GM19023 (cell line): ENCODE data around the gene PARVB.

Experiments
- ATAC-seq: cut with Tn5 transposase; IDR thresholded peaks from one replicate; pipeline ENCODE4 v1.9.1; 2021; ENCODE audit warnings: mild to moderate bottlenecking, moderate library complexity; ENCODE audit not compliant: unreplicated experiment

Gene PARVB

DNA sequence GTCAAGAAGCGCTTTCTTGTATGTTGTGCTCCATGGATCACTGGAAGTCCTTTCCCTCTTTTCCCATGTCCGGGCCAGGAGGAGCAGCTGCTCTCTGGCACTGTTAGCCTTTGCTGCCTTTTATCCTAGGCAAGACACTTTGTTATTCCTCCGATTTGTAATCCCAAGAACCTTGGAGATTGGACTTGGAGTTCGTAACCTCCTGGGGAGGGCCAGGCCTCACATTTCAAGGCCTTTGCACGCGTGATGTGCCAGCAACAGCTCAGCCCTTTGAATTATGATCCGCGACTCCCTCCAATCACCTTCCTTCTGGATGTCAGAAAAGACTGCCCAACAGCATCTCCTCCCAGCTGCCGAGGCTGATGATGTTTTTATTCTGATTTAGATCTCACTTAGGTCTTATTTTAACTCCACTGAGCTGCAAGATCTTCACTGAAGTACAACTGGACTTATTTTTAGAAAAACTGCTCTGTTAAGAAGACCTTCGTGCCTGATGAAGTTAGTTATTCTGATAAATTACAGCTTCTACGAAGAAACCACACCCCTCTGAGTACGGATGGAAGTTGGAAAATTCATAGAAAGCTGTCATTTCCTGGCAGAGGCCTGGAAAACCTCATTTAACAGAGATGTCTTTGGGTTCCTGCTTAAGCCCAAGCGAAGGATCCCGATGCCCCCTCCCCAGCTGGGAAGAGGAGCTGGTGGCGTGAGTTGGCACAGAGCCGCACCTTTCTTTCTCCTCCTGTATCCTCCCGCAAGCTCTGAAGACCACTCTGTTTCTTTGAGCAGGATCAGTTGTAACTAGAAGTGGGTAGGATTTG, 62.4 kb downstream of the PARVB start:
- ATAC-seq: no peak

DNA sequence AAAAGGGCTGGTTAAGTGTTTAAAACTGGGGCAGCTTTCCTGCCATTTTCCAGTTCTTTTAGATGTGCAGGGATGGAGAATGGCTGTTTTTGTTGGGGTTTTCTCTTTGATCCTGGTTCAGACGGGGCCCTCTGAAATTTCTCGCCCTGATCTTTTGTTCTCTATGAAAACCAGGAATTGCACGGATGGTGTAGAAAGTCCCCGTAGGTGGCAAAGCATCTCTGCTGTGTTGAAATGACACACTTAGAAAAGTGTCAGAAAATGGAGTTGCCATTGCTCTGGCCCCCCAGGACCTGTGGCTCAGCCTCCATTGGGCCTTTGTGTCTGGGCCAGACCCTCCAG, 63.0 kb downstream of the PARVB start:
- ATAC-seq: no peak

- no peak for ATAC-seq
Observed at GRCh38 chr22:44088976-44089570, 65.0 kb downstream of the PARVB start.

DNA sequence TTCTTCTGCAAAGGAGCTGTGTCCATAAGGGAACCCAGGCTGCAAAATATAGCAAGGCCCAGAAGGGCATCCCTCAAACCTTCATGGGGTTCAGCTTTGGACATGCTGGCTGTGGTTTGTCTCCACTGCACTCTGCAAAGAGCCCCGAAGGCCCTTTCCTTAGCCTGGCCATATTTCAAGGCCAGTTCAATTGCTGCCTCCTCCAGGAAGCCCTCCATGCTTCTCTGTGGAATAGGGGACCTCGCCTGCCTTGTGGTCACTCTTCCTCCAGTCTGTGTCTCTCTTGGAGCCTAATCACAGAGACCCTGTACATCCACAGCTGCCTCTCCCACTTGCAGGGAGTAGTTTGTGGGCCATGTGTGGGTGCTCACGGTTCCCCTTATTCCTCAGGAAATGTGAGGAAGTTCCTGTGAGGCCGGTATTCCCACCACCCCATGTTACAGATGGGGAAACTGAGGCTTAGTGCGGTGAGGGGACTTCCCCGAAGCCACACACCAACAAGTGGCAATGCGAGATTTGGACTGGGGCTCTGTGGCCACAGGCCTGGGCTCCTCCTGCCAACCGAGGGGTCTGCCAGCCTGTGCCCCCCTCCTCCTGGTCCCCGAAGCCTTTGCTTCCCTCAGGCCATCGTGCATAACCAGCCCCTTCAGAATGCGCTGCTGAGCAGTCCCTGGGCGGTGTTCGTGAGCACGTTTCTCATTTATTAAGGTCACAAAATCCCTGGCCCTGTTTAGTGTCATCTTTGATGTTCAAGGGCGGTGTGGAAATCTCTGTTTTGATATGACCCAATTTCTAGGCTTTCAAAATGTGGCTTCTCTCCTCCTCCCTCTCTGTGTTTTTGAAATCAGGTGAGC, 65.8 kb downstream of the PARVB start:
- ATAC-seq: no peak

DNA sequence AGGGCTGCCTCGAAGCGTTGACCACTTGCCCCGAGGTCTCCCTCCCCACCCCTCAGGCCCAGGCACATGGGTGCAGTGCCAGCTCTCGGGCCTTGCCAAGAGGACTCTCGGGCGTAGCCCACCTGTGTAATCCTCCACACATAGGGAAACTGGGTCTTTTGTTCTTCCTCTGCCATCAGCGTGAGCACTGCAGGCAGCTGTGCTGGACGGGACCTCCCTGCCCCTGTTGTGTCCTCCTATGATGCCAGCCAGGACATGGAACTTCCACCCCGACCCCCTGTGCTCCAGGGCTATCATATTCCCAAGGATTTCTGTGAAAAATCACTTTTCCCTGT, 66.4 kb downstream of the PARVB start:
- no peak for ATAC-seq

GRCh38 chr22:44091021-44091721, 67.1 kb downstream of the PARVB start:
- ATAC-seq: no peak

GRCh38 chr22:44091751-44092150, 67.6 kb downstream of the PARVB start:
- ATAC-seq: no peak

GRCh38 chr22:44092636-44093220, 68.6 kb downstream of the PARVB start:
- ATAC-seq: no peak

DNA sequence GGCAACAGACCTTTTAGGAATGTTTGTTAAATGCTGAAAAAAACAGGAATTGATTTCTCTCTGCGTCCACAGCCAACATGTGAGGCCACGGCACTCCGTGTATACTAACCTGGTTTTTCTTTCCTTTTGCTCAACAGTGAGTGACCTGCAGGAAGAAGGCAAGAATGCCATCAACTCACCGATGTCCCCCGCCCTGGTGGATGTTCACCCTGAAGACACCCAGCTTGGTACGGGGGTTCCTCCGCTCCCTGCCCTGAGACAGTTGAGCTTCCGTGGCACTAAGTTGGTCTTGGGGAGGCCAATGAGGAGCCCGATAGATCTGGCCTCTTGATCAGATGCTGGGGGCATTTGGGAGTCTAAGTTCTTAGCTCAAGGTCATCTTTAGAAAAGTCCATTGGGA, 69.7 kb downstream of the PARVB start:
- ATAC-seq: no peak

DNA sequence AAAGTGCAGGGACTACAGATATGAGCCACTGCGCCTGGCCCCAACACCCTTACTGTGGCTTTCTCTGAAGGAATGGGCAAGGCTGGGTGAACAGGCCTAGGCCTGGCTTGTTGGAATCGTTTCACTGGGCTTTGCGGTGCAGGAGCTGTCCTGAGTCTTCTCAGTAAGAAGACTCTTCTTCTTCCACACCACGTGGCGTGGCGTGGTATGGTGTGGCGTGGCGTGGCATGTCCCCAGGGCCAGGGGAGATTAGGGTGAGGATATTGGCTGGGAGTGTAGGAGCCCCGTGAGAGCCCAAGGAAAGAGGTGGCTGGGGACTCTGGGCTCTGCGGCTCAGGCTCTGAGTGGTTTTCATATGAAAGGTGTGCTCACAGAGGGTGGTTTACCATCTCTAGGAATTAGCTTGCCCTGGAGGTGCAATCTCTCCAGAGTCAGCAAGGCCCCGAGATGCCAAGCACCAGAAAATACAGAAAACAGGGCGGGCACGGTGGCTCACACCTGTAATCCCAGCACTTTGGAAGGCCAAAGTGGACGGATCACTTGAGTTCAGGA, 70.7 kb downstream of the PARVB start:
- ATAC-seq: no peak

- no peak for ATAC-seq
Observed at GRCh38 chr22:44096736-44097135, 72.6 kb downstream of the PARVB start.

GRCh38 chr22:44097263-44098020, 73.3 kb downstream of the PARVB start:
- no peak for ATAC-seq

DNA sequence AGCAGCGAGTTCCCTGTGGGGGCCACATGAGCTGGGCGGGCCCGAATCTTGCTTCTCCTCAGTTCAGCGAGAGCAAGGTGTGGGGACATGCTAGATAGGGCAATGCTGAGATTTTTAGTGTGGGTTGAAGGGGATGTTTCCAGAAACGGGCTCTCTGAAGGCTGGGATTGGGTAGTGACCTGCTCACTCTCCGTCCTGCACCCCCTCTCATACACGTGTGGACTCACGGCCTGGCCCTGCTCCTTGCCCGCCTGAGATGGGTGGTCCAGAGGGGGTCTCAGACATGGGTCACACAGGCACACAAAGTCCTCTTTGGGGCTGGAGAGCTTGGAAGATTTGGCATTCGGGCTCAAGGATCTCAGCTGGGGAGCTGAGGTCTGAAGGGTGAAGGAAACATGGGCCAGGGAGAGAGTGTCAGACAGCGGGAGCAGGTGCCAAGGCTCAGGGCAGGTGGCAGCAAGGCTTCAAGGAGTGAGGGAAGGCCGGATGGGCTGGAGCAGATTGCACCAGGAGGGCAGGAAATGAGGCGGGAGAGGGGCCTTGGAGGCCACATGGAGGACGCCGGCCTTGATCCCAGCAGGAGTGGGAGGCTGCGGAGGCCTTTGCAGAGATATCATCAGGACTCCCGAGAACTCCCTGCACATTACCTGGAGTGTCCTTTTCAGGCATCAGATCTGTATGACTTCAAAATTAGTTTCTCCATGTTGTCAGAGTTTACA, 74.1 kb downstream of the PARVB start:
- ATAC-seq: no peak

DNA sequence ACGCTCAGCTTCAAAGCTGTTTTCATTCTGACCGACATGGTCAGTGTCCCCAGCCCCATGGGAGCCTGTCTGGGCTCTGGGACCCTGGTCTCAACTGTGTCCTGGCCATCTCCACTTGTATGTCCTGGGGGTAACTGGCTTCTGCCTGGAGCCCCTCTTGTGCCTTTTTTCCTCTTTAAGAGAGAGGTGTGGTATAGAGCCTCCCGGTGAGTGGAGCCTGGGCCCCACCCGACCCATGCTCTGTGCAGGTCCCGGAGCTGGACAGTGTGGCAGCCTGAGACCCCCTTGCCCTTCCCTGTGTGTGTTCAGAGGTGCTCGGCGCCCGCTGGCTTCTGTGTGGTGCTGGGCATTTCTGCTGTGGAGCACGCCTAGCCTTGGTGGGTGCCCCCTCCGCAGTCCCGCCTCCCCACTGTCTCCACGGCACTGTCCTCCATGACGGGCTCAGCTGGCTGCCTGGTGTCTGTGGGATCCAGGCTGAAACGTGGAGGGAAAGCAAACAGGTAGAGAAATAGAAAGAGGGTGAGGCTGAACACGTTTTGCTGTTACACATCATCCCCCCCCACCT, 74.9 kb downstream of the PARVB start:
- ATAC-seq: no peak

- ATAC-seq: no peak
Observed at GRCh38 chr22:44099696-44100095, 75.6 kb downstream of the PARVB start.

- no peak for ATAC-seq
Observed at GRCh38 chr22:44100411-44100810, 76.3 kb downstream of the PARVB start.

- ATAC-seq: no peak
Observed at GRCh38 chr22:44102121-44102520, 78.0 kb downstream of the PARVB start.

- no peak for ATAC-seq
Observed at GRCh38 chr22:44102856-44103255, 78.8 kb downstream of the PARVB start.
